ENCODE results near the gene FAM47E.
A peak's percentile ranks its signal among the peaks of the same experiment; 100 is the strongest.

Gene FAM47E

DNA sequence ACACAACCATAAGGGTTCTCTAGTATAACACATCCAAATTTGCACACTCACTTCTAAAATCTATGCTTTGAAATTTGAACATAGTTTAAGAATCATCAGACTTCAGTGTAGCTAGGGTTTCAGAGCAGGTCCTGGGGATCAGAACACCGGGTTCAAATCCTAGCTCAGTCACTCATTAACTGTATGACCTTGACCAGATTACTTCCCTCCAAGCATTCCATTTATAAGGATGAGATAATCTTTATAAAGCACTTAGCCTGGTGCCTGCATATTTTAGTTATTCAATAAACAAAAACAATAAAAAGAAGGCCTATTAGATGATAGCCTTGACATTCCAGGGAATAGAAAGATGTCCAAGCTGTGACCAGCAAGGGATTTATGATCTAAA is 50.2 kb downstream of the FAM47E start:
- DNase-seq: no peak

DNA sequence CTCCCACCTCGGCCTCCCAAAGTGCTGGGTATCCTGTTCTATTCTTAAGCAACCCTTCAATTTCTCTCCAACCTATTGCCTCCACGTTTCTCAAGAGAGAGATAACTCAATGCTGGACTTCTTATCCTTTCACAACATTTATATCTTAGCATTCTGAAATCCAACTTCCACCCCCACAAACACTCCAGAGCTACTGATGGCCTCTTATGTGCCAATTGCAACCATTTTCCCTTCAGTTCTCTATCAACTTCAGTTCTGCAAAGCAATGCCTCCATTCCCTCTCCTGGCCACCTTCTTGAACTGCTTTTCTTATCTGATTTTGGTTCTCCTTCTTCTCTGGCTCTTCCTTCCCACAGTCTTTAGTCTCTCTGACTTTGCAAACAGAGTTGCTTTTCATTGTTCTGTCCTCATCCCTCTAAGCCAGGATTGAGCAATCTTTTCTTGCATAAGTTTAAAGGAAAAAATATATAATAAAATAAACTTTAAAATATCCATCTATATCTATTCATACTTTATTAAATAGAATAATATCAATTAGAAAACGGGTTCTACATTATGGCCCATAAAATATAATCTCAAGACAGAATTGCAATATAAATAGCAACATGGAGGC is 51.4 kb downstream of the FAM47E start:
- no peak for DNase-seq

DNA sequence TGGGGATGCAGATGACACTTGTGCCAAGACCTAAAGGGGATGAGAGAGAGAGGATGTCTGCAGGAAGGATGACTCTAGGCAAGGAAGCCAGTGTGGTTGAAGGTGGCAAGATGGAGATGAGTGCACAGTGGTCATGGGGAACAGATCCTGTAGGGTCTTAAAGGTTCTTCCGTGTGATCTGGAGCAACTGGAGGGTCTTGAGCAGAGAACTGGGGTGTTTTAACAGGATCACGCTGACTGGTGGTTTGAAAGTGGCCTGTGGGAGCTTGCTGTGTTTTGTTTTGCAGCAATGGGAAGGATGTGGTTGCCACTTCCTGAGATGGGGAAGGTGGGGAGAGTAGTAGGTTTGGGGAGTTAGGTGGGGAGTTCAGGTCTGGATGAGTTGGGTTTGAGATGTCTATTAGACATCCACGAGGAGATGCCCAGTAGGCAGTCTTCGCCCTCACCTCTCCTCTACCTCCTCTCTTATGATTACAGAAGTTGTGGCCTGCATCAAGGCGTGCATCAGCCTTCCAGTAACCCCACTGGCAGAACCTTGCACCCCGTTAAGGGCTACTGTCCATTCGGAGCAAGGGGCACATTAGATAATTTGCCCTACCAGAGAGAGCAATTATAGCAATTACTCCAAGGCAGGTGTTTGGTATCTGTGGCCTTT is 53.6 kb downstream of the FAM47E start:
- DNase-seq: no peak

- DNase-seq: peak in 1 of 2 experiments; percentile 22
Observed at GRCh38 chr4:76305971-76306881, 54.7 kb downstream of the FAM47E start, which contains the start of gene STBD1. Gene STBD1, plus strand, starts transcription at chr4:76306733. Its CDS starts 37 bp downstream, at chr4:76306770.

- DNase-seq: peak in 1 of 2 experiments; percentile 24
Observed at GRCh38 chr4:76306882-76307659, 55.5 kb downstream of the FAM47E start.

DNA sequence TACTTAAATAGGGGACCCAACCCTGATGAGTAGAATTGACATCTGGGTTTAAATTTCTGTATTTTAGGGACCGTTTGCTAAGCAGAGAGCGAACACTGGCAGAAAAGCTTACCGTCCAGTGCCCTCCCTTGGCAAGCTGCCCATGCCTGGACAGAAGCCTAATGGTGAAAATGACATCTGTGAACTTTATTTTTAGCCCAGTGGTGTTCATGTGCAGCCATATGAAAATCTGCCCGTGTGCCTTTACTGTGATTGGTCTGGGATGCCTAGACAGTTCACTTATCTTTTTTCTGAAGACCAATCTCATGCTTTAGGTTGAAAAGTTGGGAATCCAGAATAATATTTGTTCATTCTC is 56.1 kb downstream of the FAM47E start:
- no peak for DNase-seq

- DNase-seq: no peak
Observed at GRCh38 chr4:76308548-76308947, 57.0 kb downstream of the FAM47E start.

DNA sequence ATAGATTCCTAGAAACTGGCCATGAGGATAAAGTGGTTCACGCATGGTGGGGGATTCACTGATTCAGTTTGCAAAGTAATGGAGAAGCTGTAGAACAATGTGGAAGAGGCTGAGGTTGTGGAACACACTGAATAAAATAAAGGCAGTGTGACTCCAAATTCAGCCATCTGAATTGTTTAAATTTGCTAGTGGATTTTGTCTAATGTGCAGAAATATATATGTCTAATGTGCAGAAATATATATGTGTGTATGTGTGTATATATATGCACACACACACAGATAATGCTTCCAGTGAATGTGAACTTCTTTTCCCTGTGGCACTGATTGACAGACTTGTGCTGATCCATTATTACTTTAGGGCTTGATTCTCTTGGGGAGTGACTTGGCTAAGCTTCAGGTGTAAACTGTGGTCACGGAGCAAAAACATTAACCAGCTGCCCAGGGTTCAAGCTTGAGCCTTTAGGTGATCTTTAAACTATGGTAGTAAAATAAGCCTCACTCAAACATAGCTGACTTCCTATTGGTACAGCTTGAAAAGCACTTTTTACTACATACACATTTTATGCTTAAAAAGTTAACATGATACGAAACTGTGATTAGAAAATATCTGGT is 58.5 kb downstream of the FAM47E start:
- DNase-seq: no peak

DNA sequence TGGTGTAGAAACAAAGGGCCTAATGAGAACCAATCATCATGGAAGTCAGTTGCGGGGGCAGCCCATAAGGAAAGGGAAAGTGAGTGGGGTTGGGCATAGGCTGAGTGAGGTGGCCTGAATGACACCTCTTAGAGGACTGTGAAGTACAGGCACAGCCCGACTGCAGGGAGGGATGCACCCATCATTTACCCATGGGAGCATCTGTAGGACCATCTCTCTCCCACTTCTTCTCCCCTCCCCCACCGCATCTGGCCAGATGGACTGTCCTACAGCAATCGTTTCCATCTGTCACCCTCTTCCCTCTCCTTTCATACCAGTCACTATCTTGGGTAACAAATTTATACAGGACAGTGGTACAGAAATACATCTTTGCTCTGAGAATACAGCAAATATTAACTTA is 59.2 kb downstream of the FAM47E start:
- DNase-seq: no peak

- DNase-seq: no peak
Observed at GRCh38 chr4:76311896-76312331, 60.4 kb downstream of the FAM47E start.

GRCh38 chr4:76312457-76312856 is 60.9 kb downstream of the FAM47E start:
- DNase-seq: no peak

GRCh38 chr4:76313547-76313946 is 62.0 kb downstream of the FAM47E start:
- no peak for DNase-seq

DNA sequence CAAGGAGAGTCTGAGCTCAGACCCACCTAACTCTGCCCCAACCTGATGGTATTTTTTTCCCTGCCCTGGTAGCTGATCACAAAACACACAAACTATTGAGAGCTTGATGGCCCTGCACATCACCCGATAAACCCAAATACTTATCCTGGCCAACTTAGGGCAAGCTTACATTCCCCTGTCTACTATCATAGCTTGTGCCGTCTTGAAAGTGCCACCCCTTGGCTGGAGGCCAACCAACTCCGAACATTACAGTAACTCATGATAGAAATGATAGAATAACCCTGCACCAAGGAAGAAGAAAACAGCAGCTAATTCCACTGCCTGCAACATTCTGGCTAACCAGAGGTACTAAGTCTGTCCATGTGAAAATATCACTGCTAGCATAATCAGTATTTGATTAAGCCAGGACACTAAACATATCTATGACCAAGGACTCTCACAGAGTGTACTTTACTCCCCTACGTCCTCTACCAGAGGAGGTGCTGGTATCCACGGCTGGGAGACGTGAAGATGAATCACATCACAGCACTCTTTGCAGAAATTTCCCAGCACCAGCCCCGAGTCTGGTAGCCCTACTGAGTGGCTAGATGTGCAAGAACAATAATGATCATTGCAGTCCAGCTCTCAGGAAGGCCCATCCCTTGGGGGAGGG is 63.9 kb downstream of the FAM47E start:
- DNase-seq: no peak

- no peak for DNase-seq
Observed at GRCh38 chr4:76316131-76316530, 64.6 kb downstream of the FAM47E start.

DNA sequence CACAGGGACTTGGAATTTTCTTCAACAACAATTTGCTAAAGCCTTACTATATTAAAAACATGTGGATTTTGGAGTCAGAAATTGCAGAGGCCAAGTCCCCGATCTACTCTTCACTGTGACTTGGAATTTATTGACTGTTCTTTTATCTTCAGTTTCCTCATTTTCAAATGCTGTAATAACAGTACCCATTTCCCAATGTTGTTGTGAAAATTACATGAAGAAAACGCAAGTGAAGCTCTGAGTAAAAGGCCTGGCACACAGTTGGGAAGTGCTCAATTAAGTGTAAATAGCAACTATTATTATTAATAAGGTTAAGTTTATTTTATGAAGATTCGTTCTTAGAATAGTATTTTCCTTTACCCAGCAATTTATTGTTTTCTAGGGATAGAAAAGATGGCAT is 70.7 kb downstream of the FAM47E start:
- no peak for DNase-seq

DNA sequence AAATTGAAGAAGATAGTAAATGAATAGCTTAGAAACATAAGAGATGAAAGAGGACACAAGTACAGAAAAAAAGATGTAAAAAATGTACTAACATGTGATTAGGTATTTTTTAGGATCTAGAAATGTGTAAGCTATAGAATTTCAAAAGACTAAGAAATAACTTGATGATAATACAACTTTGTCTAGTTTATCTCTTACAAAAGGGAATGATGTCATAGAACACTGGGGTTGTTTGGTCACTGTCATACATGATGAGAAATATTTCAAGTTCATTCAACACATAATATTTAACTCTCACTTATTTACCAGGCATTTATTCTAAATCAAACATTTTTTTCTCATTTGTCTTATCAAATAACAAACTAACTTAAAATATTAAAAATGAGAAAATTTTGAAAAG is 73.6 kb downstream of the FAM47E start:
- DNase-seq: no peak

- no peak for DNase-seq
Observed at GRCh38 chr4:76326515-76326914, 75.0 kb downstream of the FAM47E start.
